Right forelimb (tissue), 1 donor: ENCODE data around the gene NHSL2.
"Not testable (repeated sequence)": the region's sequence is repeated elsewhere in the genome, so short reads cannot be mapped to it uniquely, and the experiment has no call there.

ENCODE experiments used
- DNase-seq: peaks from one replicate; pipeline ENCODE4 v3.0.0-alpha.2; 2018

Gene NHSL2

DNA sequence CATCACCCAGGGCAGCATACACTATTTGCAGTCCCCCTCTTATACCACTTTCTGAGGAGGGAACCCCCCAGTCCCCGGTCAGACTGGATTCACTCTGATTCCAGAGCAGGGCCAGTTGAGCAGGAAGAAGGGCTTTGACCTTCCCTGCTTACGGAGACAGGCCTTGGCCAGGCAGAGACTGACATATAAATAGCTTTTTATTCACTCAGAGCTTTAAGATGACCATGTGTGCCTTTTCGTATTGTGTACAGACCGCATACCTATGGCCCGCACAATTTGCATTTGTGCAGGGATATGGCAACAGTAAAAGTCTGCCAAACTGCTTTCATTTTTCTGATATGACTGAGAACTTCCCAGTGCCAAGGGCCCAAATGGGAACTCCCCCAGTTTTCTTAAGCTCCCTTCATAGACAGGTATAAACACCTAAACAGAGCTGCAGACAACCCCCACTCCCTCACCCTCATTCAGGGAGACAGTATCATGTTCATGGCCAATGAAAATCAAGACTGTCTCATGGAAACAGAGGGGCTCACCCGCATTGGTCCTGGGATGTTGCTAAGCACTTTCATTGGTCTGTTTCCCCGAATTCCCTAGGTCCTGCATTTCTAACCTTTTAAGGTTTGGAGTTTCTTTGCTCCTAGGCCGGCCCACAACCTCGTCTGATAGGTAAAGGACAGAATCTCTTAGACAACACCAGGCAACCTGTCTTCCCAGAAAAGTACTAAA is 135.1 kb downstream of the NHSL2 start:
- DNase-seq: no peak

DNA sequence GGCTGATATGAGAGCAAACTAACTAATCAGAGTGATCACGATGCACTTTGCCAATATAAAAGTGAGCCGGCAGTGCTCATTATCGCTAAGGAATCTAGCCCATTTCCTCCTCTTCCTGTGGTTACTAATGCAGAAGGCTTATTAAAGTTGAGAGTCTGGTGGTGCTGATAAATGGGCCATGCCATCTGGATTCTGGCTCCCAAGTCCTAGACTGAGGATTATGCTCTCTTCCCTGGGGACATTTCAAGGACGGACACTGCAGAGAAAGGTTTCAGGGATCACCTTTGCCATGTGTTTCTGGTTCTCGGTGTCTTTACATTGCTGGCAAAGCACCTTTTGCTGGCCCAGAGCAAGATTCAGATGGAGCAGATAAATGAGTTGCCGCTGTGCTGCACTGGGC is 135.8 kb downstream of the NHSL2 start:
- no peak for DNase-seq

DNA sequence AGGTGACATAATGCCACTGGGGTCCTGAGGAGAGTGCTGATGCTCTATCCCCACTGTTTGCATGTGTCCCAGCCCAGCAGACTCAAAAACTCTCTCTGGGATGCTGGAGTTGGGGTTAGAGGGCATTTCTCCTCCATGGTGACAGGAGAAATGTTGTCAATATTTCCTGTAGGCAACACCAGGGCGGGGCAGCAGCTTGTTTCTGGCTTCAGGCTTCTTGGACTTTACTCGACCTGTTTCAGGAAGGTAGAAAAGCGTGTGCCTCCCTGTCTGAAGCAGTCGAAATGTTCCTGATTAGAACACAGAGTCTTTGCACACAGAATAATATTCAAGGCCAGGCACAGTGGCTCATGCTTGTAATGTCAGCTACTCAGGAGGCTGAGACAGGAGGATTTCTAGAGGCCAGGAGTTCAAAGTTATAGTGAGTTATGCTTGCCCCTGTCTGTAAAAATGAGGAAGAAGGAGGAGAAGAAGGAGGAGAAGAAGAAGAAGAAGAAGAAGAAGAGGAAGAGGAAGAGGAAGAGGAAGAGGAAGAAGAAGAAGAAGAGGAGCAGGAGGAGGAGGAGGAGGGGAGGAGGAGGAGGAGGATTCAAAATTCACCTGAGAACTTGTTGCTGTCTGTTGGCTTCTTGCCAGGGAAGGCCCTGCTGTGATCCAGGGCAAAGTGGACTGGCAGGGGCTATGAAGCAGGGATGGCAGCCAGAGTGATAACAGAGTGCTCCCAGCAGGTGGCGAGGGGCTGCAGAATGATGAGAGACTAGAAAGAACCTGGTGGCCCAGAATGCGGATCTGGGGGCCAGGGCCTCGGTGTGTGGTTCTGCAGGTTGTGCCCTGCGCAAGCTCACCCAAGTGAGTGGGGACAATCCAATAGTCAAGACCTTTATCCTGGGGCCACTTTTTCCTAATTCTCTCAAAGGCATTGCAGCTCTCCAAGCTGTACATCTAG is 138.1 kb downstream of the NHSL2 start:
- DNase-seq: no peak

DNA sequence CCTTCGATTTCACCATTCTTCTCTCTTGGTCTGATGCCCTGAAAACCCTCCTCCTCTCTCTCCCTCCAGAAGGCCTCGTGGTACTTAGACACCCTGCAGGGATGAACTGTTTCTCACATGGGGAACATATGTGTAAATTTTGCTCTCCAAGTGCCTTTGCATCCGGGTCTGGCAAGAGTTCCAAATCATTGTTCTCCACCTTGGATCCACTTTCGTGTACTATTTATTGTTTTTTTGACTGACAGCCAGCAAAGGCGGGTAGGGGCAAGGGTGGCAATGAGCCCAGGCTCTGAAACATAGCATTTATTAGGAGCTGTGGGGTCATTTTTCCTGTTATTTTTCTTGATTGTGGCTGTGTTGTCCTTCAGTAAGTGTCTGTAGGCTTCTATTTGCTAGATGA is 139.4 kb downstream of the NHSL2 start:
- no peak for DNase-seq

DNA sequence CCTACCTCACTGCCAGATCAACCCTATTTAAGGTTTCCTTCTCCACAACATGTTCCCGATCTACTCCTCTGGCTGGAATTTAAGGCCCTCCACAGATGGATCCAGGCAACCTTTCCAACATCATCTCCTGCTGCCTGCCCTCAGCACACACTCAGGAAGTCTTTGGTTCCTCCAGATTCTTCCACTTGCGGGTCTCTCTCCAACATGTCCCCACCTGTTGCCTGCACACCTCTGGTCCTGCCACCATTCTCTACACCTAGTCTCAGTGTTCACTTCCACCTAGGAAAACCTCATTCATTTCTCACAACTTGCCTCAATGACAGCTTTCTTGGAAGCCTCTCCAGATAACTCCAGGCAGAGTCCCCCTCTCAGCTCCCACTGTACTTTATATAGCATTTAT is 140.9 kb downstream of the NHSL2 start:
- no peak for DNase-seq

DNA sequence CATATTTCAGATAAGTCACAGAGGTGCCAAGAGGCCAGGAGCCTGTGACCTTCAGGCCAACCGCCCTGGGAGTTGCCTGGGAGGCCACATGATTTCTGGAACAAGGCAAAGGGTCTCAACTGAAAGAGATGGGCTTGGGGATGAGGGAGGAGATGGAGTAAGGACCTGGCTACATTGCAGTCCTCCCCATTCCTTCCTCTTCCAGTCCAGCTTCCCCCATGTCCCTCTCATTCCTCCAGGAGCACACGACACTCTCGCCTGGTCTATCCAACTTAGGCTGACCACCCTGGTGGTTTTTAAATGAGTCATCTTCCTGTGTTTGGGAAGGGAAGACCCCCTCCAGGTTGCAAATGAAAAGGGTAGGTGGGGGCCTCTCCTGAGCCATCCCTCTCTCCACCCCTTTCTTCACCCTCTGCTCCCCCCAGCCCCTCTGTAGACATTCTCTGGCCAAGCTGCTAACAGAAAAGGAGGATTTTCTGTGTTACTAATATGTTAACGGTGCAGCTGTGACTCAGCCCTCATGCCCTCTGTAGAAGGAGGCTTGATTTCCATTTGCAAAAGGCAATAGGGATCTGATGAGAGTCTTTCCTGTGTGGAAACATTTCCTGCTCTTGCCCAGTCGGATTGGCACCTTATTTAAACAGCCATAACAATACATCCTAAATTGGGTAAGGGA is 141.9 kb downstream of the NHSL2 start:
- no peak for DNase-seq

DNA sequence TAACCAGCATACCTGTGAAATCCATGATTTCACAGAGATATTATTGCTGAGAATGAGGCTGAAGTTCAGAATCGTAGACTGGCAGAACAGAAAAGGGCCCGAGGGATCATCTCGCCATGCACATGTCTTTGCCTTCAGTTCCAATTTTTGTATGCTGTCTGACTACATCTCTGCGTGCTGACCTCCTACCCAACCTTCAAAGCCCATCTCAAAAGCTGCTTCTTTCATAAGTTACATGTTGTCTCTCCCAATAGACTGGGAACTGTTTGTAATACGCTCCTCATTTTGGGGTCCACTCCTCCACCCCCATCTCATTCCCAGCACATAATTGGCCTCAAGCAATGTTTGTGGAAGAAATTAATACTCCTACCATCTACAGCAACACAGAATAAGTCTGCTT is 142.9 kb downstream of the NHSL2 start:
- DNase-seq: no peak

DNA sequence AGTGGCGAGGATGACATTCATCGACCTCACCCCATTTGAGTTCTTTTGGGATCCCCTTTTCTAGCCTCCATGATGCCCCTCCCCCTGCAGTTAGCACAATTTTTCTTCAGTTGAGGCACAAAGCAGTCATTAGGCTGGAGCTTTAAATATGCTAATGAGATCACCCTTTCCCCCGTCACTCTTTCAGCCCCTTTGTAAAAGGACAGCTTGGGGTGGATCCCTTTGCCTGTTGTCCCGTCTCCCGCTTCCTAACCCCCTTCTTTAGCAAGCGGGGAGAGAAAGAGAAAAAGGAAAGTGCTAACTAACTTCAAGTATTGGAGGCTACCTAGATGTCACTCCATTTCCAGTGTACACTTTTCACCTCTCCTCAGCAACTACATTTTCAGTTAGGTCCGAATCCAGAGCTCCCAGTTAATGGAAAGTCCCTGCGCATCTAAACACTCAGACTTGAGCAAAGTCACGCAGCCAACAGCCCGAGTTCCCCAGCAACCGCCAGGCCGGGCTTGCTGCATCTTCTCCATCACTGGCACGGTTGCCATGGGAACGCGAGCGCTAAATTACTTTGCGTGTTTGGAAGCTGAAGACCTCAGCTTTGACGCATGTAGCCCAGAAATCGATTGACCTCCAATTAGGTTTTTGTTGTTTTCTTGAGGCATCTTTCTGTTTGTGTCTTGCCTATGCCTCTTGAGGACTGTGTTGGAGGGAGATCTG is 144.3 kb downstream of the NHSL2 start:
- no peak for DNase-seq

DNA sequence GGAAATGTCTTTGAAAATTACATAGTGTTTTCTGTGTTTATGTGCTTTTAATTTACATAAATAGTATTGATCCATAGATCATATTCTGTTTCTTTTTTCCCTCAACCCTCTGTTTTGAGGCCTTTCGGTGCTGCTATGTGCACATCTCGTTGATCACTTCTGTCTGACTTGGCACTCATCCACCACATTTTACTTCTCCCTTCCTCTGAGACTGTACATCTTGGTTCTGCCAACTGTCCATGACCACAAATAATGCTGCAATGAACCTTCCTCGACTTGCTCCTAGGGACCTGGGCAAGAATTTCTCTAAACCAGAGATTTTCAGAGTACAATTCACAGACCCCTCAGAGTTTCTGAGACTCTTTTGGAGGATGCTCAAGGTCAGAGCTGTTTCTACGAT is 146.7 kb downstream of the NHSL2 start:
- DNase-seq: no peak

DNA sequence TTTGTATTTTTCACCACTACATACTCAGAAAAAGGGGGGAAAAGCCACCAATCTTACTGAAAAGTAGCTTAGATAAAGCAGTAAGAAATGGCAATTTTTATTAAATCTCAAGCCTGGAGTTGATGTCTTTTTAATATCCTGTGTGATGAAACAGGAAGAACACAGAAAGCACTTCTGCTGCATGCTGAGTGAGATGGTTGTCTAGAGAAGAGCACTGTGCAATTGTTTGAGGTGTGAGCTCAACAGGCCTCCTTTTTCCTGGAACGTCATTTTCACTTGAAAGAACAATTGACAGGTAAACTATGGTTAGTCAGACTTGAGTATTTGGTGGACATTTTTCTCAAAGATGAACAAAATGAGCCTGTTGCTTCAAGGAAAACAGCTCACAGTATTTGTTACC is 147.2 kb downstream of the NHSL2 start:
- DNase-seq: no peak

DNA sequence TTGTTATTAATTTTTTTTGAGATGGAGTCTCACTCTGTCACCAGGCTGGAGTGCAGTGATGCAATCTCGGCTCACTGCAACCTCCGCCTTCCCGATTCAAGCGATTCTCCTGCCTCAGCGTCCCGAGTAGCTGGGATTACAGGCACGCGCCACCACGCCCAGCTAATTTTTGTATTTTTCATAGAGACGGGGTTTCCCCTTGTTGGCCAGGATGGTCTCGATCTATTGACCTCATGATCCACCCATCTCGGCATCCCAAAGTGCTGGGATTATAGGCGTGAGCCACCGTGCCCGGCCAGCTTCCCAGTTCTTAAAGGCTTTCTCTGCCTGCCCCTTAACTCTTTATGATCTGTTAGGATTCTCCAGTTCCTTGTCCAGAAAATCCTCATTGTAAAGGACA is 147.7 kb downstream of the NHSL2 start:
- not testable (repeated sequence) for DNase-seq

DNA sequence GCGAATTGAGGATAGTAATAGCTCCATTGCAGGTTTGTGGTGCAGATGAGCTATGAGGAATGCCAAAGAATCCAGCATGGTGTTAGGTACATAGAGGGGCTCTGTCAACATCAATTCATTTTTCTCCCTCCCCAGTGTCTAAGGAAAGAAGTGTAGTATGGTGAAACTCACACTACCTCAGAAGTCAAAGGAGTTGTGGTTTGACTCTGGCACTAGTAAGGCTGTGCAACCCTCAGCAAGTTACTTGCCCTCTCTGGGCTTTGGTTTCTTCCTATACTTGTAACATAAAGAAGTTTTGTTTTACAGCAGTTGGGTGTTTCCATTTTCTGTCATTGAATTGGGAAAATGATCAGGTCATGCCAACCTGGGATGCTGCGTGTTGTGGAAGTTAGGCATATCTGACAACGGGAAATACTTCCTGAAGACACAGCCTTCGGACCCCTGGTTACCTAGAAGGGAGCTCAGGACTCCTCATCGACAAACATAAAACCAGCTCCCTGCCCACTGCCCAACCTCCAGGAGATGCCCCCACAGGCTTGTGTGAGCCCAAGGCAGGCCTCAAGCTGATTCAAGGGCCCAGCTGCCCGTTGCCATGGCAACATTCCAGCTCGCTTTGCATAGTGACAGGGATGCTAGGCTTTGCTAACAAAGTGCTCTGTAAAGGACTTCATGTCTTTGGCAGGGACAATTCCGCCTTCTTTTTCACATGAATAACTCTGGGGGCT is 149.7 kb downstream of the NHSL2 start:
- DNase-seq: no peak

DNA sequence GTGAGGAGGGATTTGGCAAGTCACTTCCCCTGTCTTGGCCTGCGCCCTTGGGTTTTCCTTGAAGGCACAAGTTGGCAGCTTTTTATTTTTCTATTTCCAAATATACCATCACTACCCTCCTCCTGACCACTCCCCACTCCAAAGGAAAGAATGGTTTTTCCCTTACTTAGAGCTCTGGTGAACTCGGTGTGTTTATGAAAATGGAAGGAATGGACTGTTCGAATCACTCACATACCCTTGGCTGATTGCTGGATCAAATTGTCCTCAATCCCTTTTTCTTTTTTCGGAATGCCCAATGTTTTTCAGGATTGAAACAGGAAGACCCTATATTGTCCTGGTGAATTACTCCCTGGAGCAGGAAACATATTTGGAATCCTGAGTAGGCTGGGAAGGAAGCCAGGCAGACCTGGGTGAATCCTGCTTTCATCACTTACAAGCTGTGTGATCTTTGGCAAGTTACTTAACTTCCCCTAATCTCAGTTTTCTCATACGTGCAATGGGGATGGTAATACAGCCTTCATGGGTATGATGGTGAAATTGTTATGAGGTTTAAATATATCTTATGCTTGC is 150.4 kb downstream of the NHSL2 start:
- DNase-seq: no peak

DNA sequence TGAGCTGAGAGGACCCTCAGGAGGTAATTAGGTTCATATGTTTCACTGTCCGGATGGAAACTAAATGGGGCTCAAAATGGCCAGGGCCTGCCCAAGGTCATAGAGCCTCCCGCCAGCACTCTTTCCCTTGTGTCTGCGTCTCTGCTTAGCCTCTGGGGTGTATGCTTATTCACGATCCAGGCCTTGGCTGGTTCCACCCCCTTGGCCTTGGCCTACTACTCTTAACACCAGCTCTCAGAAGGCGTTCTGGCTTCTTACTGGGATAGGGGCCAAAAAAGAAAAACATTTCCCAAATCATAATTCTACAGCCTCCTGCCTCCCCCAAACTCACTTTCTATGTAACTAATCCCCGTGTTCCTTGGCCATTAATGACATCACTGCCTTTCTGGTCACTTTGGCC is 152.3 kb downstream of the NHSL2 start:
- no peak for DNase-seq

DNA sequence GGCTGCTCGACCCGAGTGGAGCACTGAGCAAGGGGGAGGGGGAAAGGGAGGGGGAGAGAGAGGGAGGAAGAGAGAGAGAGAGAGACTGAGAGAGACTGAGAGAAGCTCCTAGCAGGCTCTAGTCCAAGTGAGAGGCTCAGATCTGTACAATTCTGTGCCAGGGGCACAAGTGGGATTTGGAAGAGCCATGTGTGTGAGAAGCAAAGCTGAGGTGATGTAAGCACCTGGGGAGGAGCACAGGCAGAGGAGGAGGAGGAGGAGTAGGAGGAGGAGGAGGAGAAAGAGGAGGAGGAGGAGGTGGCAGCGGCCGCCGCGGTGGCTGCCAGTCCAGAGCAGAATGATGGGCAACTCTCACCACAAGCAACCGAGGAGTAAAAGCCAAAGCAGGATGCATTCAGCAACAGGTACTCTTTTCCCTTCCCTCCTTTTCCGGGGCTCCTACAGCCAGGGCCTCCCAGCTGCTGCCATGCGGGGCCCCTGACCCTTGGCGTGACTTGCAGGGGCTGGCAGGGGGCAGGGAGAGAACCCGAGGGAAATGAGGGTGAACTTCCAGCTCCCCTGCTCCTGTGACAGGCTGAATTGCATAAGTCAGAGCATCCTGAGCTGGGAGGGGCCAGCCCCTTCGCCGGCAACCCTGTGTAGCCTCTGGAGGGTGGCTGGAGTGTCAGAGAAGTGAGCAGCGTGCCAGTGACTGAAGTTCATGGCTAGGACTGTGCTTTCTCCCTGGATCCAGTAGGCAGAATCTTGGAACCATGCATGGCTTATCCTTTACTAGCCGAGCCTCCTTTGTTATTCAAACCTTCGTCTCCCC is 158.9 kb downstream of the NHSL2 start:
- DNase-seq: no peak

DNA sequence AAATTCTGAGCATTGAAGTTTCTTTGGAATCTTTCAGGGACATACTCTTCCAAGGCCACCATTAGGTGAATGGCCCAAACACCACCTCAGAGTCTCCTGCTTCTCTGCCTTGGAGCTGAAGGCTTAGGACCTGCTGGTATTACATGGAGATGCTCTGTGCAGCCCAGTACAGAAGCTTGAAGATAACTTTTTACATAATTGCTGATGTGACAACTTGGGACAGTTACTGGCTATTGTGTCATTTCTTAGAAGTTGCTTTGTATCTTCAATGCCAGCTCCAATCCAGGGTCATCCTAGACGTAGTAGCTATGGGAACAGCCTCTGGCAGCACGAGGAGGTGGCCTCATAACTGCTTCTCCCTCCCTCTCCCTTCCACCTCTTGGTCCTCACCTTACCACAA is 160.6 kb downstream of the NHSL2 start:
- no peak for DNase-seq

DNA sequence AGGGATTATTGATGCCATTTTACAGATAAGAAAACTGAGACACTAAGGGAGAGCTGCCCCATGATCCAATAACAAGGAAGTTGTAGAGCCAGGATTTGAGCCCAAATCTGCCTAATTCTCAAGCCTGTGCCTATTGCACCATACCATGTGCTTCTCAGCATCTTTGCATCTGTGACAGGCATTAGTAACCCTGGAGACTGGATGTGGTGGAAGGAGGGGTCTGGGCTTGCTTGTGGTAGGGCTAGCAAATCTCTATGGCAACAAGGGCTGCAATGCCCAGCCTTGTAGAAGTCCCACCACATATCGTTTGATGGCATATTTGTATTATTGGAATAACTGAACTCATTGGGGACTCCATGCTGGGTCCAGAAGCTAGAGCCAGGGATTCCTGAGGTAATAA is 163.0 kb downstream of the NHSL2 start:
- no peak for DNase-seq

DNA sequence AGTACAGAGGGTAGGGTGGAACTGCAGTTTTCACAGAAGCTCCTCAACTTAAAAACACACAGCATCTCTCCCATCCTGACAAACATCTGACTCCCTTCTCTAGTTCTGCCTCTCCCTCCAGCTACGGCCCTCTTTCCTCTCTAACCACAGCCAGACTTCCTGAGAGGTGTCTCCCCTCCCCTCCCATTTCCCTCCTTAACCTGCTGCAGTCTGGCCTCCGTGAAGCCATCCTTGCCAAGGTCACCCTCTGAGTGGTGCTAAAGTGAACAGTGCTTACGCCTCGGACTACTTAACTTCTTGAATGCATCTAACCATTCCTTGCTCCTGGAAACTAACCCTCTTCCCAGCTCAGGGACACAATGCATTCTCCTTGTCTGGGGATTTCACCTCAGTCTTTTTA is 167.8 kb downstream of the NHSL2 start:
- no peak for DNase-seq

DNA sequence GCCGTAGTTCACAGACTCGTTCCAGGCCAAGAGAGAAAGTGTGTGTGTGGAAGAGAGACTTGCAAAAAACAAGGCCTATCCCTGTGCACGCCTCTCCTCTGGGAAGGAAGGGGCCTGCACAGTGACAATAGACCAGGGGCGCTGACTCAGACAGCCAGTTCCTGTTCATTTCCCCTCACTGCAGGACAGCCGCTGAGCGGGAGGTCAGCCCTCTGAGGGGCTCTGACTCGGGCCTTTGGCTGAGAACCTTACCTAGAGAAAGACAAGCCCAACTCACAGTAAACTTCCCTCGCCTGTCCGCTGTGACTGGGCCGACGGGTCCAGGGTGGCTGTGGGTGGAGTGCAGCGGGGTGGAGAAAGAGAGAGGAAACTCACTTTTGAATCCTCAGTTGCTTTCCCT is 169.0 kb downstream of the NHSL2 start:
- no peak for DNase-seq

DNA sequence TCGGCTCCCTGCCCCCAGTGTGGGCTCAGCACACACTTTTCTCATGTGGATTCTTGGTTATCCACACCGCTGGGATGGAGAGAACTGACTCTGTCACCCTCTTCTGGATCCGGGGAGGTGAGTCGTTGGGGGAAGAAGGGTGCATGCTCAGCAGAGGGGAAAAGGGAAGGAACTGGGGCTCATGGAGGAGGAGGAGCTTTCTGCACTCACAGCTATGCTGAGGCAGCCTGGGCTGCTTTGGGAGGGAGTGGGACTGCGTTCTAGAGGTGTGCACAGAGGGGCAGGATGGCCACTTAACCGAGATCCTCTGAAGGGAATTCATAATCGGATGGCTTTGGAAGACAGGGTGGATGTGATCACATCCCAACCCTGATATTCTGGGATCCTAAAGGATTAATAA is 169.5 kb downstream of the NHSL2 start:
- DNase-seq: no peak

DNA sequence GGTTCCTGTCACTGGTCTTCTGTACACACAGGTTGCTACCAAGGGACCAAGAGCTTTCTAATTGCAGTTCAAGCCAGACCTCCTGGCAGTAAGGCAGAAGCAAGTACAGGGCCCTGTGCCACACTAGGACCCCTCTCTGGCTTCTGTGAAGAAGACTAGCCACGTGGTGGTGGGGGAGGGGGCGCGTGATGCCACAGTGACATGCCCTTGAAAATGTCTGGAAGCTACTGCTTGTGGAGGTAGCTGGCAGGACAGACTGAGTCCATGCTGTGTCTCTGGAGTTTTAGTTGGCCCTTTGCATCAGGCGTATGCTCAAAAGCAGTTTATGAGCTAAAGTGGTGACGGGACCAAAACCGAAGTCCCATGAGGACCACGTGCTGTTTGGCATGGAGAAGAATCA is 170.2 kb downstream of the NHSL2 start:
- DNase-seq: no peak
